GM12892 (cell line): ENCODE measurements around the gene MALRD1.

Source experiments
- DNase-seq: peaks from one replicate; pipeline ENCODE4 v3.0.0; 2011; ENCODE audit not compliant: insufficient read length
- FAIRE-seq: peaks from 2 replicates; lab custom pipeline; 2011; peaks lifted over from hg19 to GRCh38; lab: Jason Lieb, UNC
- POLR2A ChIP-seq: IDR thresholded peaks from 2 replicates; pipeline ENCODE4 v1.6.1; 2011; ENCODE audit warnings: low read depth, low read length, control low read depth
- POLR2AphosphoS5 ChIP-seq: IDR thresholded peaks from 2 replicates; pipeline ENCODE4 v1.6.1; 2011; ENCODE audit warnings: low read depth, low read length, control low read depth
- TAF1 ChIP-seq: IDR thresholded peaks from 2 replicates; pipeline ENCODE4 v1.6.1; 2011; ENCODE audit warnings: low read depth, mild to moderate bottlenecking, control low read depth, low read length, borderline replicate concordance

MALRD1 gene

DNA sequence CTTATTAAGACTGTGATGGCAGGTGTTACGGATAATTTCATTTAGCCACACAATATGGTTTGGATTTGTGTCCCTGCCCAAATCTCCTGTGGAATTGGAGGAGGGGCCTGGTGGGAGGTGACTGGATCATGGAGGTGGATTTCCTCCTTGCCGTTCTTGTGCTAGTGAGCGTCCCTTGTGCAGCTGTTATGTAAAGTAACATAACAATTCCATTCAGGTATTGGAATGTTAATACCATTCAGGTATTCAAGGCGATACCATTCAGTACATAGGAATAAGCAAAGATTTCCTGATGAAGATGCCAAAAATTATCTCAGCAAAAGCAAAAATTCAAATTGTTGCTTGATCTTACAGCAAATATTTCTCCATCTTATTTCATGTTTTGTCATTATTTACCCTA, 735.1 kb downstream of the MALRD1 start:
- no peak for FAIRE-seq
- no peak for DNase-seq
- no peak for TF ChIP-seq POLR2AphosphoS5
- TF ChIP-seq TAF1: no peak
- no peak for TF ChIP-seq POLR2A
